Hepatocyte (in vitro differentiated cells): ENCODE measurements around the gene AMBN.

Experiments
- CTCF ChIP-seq: fragments of 200-600 bp; sonication (generic); IDR thresholded peaks from 2 replicates; pipeline ENCODE4 v1.5.1; 2016; ENCODE audit warnings: antibody characterized with exemption, mild to moderate bottlenecking; ENCODE audit not compliant: poor library complexity
- EZH2 ChIP-seq: fragments of 200-600 bp; sonication (generic); IDR thresholded peaks from 2 replicates; pipeline ENCODE4 v1.6.1; 2016; ENCODE audit warnings: antibody characterized with exemption, mild to moderate bottlenecking, borderline replicate concordance
- EZH2phosphoT487 ChIP-seq: fragments of 200-600 bp; sonication (generic); IDR thresholded peaks from one replicate; pipeline ENCODE4 v1.6.1; 2018; ENCODE audit warnings: antibody characterized with exemption, mild to moderate bottlenecking, low read depth, moderate library complexity; ENCODE audit not compliant: unreplicated experiment, severe bottlenecking

- TF ChIP-seq CTCF (no peak), EZH2phosphoT487 (no peak), EZH2 (no peak)
Observed at GRCh38 chr4:70630162-70630561, 38.1 kb downstream of the AMBN start.
